Lower lobe of right lung (tissue), 2 donors: ENCODE results near the gene RBP7. TPM values are rescaled to one million over a fixed set of nuclear protein-coding genes. Genes with fewer than 3 reads are reported as not detected.
A peak's percentile ranks its signal among the peaks of the same experiment; 100 is the strongest.

Source experiments
- ATAC-seq, 2 donors: fragments of 200-7000 bp; cut with Tn5 transposase; one replicate each; pipeline ENCODE4 v1.9.1; 2020 to 2022; ENCODE audit warnings: mild to moderate bottlenecking in 2 of 2, moderate library complexity in 2 of 2
- DNase-seq: peaks from one replicate; pipeline ENCODE4 v3.0.0-alpha.2; 2020
- H3K27ac ChIP-seq: fragments of 200-600 bp; one replicate; pipeline ENCODE4 v1.8.0; 2022
- H3K27me3 ChIP-seq: fragments of 200-600 bp; one replicate; pipeline ENCODE4 v1.8.0; 2022; ENCODE audit warnings: low read depth
- H3K36me3 ChIP-seq: fragments of 200-600 bp; one replicate; pipeline ENCODE4 v1.8.0; 2022; ENCODE audit warnings: mild to moderate bottlenecking
- H3K4me1 ChIP-seq: fragments of 200-600 bp; one replicate; pipeline ENCODE4 v1.8.0; 2022
- H3K4me3 ChIP-seq: fragments of 200-600 bp; one replicate; pipeline ENCODE4 v1.8.0; 2022; ENCODE audit warnings: mild to moderate bottlenecking
- H3K9me3 ChIP-seq: fragments of 200-600 bp; one replicate; pipeline ENCODE4 v1.8.0; 2022
- intact Hi-C: fragments of 100-400 bp; cut with DNase I; formaldehyde crosslinking; loops from one replicate; pipeline ENCODE4 v1.11.0; 2022
- long read RNA-seq: library from polyadenylated mRNA; unstranded; transcript quantifications from one replicate; pipeline ENCODE4 v2.0.0, GENCODE V29; 2021
- total RNA-seq: library from RNA; stranded (reverse); fragmentation: NEBNext Ultra II Directional; extraction: Animal tissue kit (Norgen Biotek cat#: 25700); gene quantifications from one replicate; pipeline ENCODE4 v1.2.1, GENCODE V29; 2021
- TF ChIP-seq, protein P1 (sequence below): fragments of 200-600 bp; IDR thresholded peaks from one replicate; pipeline ENCODE4 v1.8.0; 2022; ENCODE audit warnings: antibody characterized with exemption, mild to moderate bottlenecking
- donor health status: DM: no; HTN: yes; CAD: no; lungs with severe emphysema.

RBP7 gene
- 8.5 TPM for total RNA-seq
- long read RNA-seq, partial matches to known transcripts: 0 of 4 reads
- long read RNA-seq, other reads (novel, unspliced or antisense): 1 of 4 reads

- TF ChIP-seq, protein P1, sequence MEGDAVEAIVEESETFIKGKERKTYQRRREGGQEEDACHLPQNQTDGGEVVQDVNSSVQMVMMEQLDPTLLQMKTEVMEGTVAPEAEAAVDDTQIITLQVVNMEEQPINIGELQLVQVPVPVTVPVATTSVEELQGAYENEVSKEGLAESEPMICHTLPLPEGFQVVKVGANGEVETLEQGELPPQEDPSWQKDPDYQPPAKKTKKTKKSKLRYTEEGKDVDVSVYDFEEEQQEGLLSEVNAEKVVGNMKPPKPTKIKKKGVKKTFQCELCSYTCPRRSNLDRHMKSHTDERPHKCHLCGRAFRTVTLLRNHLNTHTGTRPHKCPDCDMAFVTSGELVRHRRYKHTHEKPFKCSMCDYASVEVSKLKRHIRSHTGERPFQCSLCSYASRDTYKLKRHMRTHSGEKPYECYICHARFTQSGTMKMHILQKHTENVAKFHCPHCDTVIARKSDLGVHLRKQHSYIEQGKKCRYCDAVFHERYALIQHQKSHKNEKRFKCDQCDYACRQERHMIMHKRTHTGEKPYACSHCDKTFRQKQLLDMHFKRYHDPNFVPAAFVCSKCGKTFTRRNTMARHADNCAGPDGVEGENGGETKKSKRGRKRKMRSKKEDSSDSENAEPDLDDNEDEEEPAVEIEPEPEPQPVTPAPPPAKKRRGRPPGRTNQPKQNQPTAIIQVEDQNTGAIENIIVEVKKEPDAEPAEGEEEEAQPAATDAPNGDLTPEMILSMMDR: no peak
- DNase-seq: peak; percentile 68
- Histone ChIP-seq H3K4me1 (peaks cover 20% of the 10 kb centered on the region), H3K27ac (no peak within 1 kb of the TSS), H3K4me3 (peak within 1 kb of the TSS; percentile 59), H3K36me3 (no peaks in the 10 kb centered on the region), H3K9me3 (no peaks in the 10 kb centered on the region), H3K27me3 (peaks cover 65% of the 10 kb centered on the region)
- intact Hi-C loops: no loop called here
- ATAC-seq: peak; percentile 62 to 73
These were observed at the start of gene RBP7 for GRCh38 chr1:9996624-9997582. Gene RBP7, plus strand, starts transcription at chr1:9997228. Its CDS starts 31 bp downstream, at chr1:9997259.

DNA sequence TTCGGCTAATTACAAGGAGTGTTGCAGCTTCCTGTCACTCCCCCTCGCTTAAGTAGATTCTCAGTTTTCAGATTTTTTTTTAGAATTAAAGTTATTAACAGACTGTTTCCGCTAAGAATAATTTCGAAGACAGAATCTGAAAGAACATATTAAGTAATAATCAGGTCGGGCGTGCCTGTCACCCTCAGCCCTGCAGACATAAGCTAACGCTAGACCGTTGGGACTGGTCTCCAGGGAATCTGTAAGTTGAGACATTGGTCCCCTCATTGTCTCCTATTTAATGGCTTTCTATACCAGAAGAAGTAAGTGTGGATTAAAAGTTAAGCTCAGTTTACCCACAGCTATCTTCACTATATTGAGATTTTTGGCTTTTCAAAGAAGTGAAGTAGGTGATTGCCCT, 39.3 kb upstream of the RBP7 start:
- no peaks in the 10 kb centered on the region for H3K9me3 ChIP-seq
- DNase-seq: no peak
- H3K4me1 ChIP-seq: no peaks in the 10 kb centered on the region
- ATAC-seq: no peak
- H3K27ac ChIP-seq: no peak overlapping the region
- no peak overlapping the region for H3K4me3 ChIP-seq
- intact Hi-C loops: no loop called here
- TF ChIP-seq, protein P1: no peak
- H3K27me3 ChIP-seq: no peaks in the 10 kb centered on the region
- no peaks in the 10 kb centered on the region for H3K36me3 ChIP-seq

GRCh38 chr1:9960011-9960410, 37.0 kb upstream of the RBP7 start:
- Histone ChIP-seq H3K9me3 (no peaks in the 10 kb centered on the region), H3K27ac (no peak overlapping the region), H3K27me3 (no peaks in the 10 kb centered on the region), H3K36me3 (no peaks in the 10 kb centered on the region), H3K4me3 (no peak overlapping the region), H3K4me1 (no peaks in the 10 kb centered on the region)
- ATAC-seq (no peak), DNase-seq (no peak)
- intact Hi-C loops: no loop called here
- TF ChIP-seq, protein P1: no peak

DNA sequence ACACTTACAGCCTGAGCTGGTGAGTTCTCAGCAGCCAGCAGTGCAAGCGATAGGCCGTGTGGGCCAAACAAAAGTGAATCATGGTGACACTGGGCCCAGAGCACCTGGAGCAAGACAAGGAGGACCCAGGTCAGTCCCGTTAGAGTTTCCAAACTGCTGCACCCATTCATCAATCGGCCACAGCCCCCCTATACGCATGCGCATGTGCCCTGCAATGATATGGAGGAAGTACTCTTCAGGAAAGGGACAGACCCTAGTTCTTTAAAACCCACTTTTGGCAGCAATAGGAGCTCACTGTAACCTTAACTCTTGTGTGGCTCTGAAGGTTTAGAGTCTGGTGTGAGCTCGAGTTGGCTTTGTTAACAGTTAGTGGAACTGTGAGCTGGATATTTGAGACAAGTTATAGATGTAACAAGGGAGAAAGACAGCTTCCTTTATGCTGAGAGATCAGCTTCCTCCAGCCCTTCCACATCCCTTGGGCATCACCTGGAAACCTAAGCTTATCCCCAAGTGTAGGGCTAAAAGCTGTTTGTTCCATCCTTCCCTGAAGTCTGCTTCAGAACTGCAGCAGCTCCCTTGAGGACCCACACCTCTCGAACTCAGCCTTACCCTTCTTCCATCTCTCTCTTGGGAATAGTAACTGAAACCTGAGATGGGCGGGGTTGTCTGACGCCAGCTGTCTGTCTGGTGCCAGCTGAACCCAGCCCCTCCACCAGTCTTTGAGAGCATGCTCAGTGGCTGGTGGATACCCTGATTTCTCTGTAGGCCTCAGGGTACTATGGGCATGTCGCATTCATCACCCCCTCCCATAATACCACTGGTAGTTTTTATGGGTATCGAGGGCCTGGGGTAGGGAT, 36.1 kb upstream of the RBP7 start:
- no peak for ATAC-seq
- no peaks in the 10 kb centered on the region for H3K36me3 ChIP-seq
- no peaks in the 10 kb centered on the region for H3K4me1 ChIP-seq
- intact Hi-C loops: no loop called here
- no peak for DNase-seq
- no peak overlapping the region for H3K4me3 ChIP-seq
- TF ChIP-seq, protein P1: no peak
- no peaks in the 10 kb centered on the region for H3K27me3 ChIP-seq
- H3K27ac ChIP-seq: no peak overlapping the region
- H3K9me3 ChIP-seq: no peaks in the 10 kb centered on the region

GRCh38 chr1:9984253-9984652, 12.8 kb upstream of the RBP7 start:
- no peaks in the 10 kb centered on the region for H3K27me3 ChIP-seq
- H3K4me1 ChIP-seq: no peaks in the 10 kb centered on the region
- TF ChIP-seq, protein P1: no peak
- no peak overlapping the region for H3K4me3 ChIP-seq
- DNase-seq (no peak), ATAC-seq (no peak)
- intact Hi-C loops: no loop called here
- H3K9me3 ChIP-seq: no peaks in the 10 kb centered on the region
- no peak overlapping the region for H3K27ac ChIP-seq
- H3K36me3 ChIP-seq: peaks cover 31% of the 10 kb centered on the region
